ENCODE data around the gene LTN1.

Gene LTN1

DNA sequence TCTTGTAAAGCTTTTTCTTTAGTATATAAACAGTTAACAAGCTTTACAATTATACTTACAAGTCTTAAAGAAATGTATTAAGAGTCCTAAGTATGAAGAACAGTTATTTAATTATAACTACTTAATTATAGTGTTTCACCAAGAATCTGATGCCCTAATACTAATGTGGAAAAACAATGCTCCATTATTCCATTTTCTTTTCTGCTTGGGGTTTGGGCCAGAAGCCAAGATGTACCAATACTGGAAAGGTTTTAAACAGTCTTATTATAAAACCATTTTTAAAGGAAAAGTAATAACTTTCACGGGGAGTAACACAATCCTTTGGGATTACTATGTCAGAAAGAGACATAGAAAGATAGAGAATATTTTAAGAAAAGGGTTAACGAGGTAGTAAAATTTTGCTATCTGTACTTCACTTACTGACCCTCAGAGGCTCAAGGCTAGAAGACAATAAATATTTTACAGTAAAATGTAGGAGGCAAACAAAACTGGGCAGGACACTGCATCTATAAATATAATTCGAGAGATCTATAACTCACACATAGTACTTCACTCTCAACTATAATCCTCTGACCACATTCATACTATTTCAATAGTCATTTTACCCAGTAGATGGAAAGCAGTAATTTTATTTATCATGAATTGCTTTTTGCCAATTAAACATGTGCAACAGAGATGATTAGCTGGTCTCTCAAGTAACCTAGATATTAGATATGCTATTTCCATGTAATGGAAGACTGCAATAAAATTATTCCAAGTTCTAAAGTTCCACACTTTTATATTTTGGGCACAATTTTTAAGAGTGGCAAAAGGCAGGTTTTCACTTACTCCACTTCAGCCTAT, 63.9 kb downstream of the LTN1 start:
- no peak for DNase-seq

DNA sequence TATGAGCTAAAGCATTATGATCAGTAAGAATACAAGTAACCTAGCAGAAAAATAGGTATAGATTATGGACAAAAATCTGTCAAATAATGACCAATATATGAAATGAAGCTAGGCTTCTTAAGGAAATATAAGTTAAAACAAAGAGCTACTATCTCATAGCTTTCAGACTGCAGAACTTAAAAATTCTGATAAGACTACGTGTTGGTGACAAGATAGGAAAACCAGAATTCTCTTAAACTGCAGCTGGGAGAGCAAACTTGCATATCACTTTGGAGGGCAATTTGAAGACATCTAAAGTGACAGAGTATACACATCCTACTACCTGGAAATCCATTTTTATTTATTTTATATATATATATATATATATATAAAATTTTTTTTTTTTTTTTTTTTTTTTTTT, 65.5 kb downstream of the LTN1 start:
- no peak for DNase-seq

DNA sequence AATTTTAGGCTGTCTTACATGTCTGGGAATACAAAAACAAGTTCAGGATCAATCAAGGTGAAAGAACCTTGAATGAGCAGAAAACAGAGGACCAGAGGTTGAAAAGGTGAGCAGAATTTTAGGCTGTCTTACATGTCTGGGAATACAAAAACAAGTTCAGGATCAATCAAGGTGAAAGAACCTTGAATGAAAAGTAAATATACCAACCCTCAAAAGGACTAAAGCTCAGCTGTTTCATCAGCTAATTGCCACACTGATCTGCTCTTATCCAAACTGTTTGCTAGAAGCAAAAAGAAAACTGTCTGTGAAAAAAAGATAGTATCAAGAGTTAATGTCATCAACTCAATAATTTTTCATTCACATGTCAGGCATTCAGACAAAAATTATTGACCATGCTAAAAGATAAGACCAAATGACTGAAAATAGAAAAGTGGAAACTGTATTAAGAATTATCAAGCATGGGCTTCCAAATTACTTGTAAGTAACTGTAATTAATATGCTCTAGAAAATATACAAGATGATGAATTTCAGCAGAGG, 69.2 kb downstream of the LTN1 start:
- no peak for DNase-seq

DNA sequence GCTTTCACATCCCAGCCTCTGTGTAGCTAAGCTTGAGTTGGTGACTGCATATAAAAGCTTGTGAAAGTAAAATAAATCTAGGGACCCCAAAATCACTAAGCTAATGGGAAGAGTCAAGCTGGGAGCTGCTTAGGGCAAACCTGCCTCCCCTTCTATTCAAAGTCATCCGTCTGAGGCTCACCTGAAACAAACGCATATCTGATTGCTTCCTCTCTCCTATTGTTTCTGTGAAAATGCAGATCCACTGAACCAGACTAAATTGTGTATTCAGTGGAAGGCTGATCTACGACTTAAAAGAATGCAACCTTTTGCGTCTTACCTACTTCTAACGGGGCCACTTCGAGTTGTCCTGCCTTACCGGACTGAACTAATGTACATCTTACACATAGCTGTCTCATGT, 70.3 kb downstream of the LTN1 start:
- no peak for DNase-seq

DNA sequence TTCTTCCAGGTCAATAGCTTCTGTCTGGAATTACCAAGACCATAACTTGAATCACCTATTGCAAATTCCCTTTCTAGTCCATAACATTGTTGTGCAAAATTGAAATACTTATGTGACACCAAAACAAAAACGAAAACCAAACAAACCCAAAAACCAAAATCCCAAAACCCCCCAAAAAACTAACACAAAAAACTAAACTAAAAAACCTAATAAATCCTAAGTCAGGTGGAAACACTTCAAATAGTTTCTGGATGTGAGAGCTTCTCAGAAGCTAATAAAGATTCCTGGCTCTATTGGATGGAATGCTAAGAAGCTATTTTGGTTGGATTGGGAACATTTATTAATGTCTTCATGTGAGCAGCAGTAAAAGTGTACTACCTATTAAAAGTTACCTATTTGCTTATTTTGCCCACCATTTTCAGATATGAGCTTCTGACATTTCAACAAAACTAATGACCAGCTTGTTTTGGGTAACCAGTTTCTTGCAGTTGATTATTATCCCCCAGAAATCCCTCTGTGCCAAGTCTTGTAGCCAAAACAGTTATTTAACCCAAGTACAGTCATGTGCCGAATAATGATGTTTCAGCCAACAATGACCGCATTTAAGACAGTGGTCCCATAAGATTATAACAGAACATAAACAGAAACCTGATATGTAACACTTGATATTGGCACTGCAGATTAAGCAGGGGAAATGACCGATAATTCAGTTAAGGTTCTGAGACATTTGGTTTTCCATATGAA, 76.4 kb downstream of the LTN1 start:
- DNase-seq: no peak

DNA sequence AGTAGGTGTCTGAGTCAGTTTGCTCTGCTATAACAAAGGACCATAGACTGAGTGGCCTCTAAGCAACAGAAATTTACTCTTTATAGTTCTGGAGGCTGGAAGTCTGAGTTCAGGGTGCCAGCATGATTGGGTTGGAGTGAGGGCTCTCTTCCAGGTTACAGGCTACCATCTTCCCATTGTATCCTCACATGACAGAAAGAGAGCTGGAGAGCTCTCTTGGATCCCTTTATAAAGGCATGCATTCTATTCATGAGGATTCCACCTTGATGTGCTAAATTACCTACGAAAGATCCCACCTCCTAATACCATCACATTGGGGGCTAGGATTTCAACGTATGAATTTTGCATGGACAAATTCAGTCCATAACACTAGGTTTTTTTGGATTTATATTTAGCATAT, 79.6 kb downstream of the LTN1 start:
- DNase-seq: no peak

DNA sequence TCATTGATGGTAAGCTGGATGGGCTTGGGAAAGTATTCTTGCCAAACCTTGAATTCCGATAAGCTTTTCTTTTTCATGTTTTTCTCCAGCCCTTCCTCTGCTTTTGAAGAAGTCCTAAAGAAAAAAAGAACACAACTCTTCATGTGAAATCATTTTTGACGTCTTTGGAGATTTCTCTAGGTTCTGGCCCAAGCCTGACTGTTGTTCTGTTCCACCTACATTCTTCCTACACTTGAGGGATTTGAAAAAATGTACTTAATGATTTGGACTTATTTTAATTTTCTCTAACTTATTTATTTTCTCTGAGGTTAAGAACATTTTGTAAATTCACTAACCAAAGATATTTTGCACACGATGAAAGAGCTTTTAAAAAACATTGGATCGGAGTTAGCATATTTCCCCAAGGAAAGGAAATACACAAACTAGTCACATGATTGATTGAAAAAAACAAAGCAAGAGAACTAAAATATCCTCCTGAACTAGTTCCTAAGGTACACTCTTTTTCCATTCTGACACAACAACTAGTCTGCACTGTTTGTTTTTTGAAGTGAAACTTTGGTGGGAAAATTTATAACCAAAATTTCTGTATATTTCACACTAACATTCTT, 82.3 kb downstream of the LTN1 start:
- no peak for DNase-seq

DNA sequence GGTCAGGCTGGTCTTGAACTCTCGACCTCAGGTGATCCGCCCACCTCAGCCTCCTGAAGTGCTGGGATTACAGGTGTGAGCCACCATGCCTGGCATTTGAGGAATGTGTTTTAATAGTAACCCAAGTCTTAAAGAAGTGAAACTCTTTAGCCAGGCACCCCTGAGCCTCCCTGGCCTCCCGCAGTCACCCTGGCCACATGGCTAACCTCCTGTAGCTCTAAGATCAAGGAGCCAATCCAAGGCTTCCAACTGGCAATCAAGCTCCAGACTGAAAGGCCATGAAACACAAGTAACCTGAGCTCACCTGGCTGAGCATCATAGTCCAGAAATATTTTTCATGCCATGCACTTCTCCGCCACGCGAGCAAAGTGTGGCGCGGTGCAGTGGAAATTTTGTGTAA, 84.3 kb downstream of the LTN1 start:
- DNase-seq: no peak

DNA sequence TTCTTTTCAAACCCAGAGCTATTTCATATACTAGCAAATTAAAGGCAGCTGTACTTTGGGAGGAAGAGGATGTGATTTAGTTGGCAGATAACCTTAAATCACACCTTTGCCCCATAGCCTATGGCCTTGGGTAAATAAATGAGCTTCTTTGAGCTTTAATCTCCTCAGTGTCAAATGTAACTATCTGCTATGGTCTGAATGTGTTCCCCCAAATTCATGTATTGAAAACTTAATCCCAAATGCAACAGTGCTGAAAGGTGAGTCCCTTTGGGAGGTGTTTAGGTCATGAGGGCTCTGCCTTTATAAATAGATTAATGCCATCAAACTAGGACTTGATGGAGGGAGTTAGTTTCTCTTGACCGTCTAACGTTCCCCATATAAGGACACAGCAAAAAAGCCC, 85.8 kb downstream of the LTN1 start:
- DNase-seq: no peak

DNA sequence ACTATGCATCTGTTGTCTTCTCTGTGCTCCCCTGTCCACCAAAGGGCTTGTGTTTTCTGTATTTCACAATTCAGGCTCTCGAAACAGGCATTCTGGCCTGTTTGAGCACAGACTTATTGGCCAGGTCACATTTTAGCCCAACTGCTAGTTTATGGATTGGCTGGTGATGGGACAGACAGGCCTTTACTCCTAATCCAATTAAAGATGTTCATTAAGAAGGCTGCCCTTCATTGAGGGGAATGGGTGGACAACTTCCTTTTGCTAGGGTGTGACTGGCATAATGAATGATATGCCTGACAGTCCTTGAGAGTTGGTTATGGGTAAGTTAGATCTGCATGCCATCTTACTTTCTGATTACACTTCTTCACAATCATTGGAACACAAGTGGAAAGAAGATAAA, 86.4 kb downstream of the LTN1 start:
- DNase-seq: no peak

DNA sequence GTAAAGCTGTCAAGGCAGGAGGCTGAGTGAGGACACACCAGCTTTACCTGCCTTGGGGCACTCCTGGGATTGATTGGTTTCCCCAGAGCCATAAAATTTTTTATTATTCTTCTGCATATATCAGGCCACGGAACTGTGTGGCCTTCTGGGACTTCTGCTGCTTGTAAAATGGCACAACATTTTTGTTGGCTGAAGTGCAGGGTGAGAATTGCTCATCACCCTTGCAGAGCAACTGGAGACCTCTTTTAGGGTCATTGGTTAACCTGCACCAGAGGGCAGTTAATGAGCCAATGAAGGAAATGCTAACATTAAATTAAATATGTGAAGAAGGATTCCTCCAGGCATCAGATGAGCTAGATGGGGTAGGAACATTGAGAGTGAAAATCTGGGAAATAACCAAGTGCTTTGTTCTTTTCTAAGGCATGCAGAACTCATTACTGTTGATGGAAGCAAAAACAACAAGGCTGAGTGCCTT, 87.7 kb downstream of the LTN1 start:
- no peak for DNase-seq

DNA sequence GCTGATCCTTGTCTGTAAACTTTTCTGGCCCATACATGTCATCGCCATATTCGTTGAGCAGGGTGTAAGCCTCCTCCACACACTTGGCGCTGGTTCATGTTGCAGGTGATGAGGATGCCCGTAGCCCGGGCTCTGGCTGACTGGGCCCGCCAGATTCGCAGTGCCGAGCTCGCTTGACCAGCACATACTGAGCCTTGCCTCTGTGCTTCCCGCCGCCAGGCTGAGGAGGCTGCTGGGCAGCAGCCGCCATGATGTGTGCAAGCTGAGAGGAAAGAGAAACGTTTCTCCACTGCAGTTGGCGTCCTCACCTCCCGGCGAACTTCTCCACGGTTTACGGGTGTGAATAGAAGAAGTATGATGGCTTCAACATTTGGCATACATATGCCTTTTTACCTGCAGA, 89.2 kb downstream of the LTN1 start:
- no peak for DNase-seq

DNA sequence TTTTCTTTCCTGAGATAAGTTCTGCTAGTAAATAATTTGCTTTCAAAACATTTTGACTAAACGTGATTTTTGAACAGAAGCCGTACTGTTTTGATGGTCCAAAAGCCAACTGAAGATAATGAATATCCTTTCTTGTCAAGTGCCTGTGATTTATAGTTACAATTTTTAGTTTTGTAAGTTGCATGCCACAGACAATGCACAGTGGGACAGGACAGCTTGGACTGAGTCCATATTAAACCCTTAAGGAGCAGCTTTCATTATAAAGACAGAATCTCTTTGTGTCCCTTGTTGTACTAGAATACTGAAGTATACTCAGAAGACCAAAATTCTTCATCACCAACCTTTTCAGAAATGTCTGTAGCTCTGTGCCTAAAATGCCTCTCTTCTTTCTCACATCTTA, 92.2 kb downstream of the LTN1 start:
- no peak for DNase-seq

DNA sequence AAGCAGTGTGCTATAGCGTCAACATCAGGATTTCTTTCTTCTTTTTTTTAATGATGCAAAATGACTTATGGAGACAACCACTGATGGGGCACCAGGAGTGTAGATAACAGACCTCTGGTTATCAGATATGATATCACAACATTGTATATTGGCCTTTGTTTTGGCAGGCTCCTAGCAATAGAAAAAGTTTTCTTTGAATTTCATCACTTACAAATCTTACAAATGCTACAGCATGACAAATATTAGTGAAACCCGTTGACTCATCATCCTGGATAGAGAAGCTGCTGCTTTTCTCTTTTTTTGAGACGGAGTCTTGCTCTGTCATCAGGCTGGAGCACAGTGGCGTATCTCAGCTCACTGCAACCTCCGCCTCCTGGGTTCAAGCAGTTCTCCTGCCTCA, 92.9 kb downstream of the LTN1 start:
- DNase-seq: no peak

DNA sequence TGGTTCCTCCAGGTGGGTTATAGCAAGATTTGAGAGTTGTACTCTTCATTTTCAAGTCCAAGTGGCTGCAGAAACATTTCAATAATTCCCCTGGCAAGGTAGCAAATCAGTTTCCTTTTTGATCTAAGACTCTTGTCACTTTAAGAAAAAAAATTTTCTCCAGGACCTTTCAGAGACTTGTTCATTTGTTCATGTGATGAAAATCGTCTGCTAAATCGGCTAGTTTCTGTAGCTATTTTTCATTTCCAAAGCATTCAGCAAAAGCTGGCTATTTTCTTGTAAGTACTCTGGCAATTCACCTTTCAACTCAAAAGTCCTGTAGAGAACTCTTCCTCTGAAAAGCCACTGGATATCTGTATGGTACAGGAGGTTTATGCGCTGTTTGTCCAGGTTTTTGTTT, 93.5 kb downstream of the LTN1 start:
- DNase-seq: no peak

DNA sequence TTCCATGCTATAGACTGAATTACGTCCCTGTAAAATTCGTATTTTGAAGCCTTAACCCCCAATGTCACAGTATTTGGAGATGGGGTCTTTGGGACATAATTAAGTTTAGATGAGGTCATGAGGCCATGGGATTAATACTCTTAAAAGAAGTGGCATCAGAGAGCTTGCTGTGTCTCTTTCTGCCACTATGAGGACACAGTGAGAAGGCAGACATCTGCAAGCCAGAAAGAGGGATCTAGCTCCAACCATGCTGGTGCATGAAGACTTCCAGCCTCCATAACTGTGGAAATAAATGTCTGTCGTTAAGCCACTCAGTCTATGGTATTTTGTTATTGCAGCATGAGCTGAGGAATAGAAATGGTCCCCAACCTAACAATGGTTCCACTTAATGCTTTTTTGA, 99.0 kb downstream of the LTN1 start:
- no peak for DNase-seq

DNA sequence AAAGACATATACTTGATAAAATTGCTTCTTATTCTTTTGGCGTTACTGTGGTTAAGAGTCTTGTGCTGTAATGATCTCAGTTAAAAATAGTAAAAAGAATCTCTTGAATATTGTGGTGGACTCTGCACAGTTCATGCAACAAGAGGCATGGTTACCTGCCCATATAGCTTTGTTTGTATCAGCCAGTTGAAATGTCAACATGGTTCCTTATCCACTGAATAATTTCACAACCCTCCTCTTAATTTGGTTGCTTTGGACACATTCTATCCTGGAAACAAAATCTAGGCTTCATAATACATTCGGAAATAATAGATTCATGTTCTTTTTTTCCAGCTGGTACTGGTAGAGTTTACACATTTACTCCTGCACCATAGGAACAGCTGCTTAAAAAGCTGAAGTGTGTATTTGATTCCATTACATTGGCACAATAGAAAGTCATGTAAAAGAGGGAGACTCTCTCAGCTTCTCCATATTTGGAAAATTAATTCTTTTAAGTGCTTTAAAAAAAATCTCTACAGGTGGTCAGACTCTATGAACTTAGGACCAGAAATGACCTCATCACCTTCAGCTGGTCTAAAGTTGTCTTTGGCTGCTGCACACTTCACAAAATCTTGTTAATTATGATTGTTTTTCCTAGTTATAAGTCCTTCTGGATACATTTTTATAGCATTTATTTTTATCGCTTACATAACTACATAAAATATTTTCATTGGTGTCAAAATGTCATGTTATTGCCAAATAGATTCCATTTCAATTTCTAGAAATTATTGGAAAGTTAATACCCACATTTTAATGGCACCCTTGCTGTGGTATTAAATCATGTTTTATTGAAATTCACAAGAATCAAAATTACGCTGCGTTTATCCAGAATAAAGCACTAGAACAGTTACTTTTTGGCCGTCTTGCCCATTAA, 100.2 kb downstream of the LTN1 start:
- no peak for DNase-seq

DNA sequence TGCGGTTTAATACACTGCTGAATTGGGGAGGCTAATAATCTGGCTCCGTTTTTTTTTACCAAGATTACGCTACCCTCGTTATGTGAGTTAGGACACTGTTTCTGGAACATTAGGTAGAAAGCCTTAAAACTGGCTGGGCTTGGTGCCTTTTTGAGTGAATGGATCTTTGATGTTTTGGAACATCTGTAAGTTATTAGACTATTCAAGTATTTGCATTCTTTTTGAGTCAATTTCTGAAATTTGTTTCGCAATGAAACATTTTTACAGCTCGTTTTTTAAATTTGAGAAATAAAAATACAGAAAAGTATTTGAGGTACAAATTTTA, 106.9 kb downstream of the LTN1 start:
- no peak for DNase-seq

DNA sequence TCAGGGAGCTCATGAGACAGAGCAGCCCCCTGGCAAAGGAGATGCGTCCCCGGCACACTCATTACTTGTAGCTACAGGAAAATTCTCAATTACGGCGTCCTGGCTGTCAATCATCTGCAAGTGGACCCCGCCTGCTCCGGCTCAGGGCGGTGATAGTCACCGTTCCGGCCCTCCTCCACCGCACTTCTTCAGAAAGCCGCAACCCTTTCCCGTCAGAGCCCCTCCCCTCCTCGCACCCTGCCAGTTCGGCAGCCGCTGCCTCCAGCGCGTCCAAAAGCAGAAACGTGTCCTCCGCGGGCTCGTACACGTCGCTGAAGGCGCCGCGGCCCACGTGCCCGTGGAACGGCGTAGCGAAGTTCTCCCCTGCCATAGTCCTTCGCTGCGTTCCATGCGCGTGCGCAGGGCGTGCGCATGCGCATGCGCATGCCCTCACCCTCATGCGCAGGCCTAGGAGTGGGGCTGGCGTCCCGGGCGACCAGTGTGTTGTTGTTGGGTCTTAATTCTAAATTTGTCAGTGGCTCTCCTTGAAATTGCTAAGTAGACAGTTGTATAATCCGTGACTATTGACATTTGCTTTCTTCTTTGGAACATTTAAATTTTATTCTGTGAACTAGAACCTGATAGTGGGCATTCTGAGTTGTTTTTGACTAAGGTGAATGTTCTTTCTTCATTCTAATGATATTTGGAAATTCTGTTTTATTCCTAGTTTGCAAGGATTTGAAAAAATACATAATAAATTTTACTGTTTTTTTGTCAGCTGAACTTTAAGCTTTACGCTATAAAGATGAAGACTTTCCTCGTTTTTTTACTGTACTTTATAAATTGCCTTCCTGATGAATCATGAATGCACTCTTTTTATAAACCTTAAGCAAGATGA, 107.5 kb downstream of the LTN1 start:
- DNase-seq: peak; percentile 79

DNA sequence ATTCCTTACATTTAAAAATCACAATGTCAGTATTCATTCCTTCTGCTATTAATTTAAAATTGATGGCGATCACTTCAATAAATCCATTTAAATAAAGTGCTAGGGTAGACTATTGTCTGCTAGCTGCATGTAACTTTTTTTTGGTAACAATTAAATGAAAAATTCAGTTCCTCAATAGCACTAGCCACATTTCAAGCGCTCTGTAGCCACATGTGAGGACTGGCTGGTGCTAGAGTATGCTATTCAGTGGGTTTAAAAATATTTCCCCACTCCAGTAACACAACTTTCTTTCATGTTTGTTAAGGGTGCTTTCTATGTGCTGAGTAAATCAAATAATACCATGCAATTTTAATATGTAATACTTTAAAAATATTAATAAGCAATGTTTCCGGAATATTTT, 108.2 kb downstream of the LTN1 start:
- no peak for DNase-seq

DNA sequence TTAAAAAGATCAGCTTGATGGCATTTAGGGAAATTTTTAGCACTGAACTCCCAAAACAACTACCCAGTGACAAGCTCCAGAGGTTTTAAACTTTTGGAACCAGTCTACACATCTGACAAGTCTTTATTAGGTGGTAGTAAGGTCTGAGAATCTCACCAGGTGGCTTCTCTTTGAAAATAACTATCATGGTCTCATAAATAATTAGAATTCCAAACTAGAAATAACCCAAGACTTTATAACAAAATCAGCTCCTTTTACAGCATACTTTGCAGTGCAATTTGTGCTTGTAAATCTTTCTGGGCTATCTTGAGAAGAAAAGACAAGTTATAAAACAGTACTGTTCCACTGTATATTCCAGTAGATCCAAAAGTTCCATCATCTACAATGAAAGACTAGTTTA, 108.7 kb downstream of the LTN1 start:
- no peak for DNase-seq

DNA sequence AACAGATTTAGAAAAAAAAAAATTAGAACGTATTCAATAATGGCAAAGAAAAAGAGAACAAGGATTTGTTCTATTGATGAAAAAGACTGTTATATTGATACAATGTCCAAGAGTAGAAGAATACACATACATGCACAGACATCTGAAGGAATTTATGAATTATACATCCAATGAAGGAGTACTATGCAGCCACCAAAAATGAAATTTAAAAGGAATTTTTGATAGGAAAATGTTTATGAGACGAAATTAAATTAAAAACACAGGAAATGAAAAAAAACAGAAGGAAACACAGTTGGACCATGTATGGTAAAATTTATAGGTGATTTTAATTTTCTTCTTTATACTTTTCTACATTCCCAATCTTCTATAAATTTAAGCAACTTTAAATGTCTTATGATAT, 110.3 kb downstream of the LTN1 start:
- no peak for DNase-seq

Measured in NCI-H1048 (cell line).